Hematopoietic multipotent progenitor cell treated with erythropoietin and hydrocortisone succinate and interleukin-3 and kit ligand, for 6 days (in vitro differentiated cells): ENCODE results near the gene NEXN.
"Not testable (repeated sequence)": the region's sequence is repeated elsewhere in the genome, so short reads cannot be mapped to it uniquely, and the experiment has no call there.

Experiments
- DNase-seq: peaks from one replicate; pipeline ENCODE4 v3.0.0-alpha.2; 2015

The NEXN gene

DNA sequence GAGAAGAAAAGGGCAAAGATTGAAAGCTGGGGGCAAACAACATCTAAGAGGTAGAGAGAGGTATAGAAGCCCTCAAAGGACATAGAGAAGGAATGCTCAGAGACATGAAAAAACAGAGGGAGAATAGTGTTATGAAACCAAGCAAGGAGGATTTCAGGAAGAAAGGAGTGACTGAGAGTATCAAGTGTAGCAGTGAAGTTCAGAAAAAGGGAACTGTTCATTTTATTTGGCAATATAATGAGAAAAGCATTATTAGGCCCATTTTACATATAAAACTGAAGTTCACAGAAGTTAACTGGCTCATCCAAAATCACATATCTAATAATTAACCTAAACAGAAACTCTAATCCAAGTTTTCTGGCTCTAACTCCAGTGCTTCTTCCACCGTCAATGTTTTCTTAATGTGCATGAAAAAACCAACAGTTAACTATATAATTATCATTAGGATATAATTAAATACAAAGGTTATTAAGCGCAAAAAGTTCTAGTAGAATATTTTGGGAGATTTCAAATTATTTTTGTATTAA, 17.7 kb downstream of the NEXN start:
- no peak for DNase-seq

DNA sequence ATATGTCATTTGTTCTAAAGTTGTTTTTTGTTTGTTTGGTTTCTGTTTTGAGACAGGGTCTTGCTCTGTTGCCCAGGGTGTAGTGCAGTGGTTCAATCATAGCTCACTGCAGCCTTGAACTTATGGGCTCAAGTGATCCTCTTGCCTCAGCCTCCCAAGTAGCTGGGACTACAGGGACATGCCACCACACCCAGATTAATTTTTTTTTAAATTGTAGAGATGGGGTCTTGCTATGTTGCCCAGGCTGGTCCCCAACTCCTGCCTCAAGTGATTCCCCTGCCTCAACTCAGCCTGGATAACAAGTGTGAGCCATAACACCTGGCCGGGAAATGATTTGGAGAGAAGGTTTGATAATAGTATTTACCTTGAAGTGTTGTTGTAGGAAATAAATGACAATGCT, 18.2 kb downstream of the NEXN start:
- DNase-seq, result no peak

DNA sequence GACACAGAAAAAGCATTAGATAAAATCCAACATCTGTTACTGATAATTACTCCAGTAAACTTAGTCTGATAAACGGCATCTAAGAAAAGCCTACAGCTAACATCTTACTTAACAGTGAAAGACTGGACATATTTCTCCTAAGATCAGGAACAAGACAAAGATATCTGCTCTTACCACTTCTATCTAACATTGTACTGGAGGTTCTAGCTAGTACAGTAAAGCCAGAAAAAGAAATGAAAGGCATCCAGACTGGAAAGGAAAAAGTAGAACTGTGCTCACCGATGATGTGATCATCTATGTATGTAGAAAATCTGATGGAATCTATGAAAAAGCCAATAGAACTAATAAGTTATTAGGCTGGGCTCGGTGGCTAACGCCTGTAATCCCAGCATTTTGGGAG, 21.7 kb downstream of the NEXN start:
- no peak for DNase-seq

DNA sequence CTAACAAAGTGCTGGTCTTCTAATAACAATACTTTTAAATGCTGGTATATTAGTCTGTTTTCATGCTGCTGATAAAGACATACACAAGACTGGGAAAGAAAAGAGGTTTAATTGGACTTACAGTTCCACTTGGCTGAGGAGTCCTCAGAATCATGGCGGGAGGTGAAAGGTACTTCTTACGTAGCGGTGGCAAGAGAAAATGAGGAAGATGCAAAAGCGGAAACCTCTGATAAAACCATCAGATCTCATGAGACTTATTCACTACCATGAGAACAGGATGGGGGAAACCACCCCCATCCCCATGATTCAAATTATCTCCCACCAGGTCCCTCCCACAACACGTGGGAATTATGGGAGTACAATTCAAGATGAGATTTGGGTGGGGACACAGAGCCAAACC, 30.5 kb downstream of the NEXN start:
- DNase-seq, result not testable (repeated sequence)

DNA sequence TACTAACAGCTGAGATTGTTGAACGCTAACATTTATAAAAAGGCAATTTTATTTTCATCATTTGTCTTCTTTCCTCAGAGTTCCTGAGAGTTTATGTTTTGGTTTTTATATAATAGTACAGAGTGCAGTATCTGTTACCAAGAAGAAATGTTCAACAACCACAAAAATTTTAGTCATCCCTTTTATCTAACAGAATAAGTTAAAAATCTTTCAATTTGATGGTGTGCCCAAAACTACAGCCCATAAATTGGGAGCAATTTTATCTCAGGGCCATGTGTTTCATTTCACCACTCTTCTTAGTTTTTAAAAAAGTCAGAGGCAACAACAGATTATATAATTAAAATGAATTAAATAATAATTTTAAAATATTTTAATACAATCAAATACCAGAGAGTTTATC, 37.1 kb downstream of the NEXN start:
- no peak for DNase-seq

DNA sequence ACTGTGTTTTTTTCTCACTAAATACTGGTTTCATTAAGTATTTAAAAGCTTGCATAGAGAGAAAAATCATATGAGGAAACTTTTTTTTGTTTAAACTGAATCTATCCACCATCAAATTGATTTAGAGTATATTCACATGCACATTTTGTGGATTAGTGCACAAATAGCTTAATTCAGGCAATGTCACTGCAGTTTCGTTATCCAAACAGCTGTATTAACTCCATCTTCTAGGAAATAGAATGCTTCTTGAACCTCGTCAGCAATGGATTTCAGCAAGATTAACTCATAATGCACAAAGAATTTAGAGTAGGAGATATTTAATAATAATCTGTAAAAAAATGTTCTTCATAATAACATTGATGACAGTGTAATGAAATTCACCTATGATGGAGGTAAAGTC, 37.5 kb downstream of the NEXN start:
- DNase-seq, result no peak

DNA sequence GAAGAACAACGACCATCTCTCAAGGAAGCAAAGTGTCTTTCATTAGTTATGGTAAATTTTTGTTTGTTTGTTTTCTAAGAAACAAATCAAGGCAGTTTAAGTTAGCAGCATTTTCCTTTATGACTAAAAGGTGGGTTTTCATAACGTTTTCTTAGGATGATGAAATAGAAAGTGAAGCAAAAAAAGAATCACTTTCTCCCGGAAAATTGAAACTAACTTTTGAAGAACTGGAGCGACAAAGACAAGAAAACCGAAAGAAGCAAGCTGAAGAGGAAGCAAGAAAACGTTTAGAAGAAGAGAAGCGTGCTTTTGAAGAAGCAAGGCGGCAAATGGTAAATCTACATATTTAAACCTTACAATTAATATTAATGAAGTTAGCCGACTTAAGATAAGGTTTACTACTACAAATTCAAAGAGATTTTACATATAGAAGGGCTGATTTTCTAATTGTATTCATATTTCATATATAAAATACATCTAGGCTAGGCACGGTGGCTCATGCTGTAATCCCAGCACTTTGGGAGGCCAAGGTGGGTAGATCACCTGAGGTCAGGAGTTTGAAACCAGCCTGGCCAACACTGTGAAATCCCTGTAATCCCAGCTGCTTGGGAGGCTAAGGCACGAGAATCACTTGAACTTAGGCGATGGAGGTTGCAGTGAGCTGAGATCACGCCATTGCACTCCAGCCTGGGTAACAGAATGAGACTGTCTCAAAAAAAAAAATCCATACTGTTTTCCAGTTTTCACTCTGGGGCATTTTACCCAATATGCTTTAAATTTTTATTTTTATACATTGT, 38.3 kb downstream of the NEXN start:
- DNase-seq, result no peak

DNA sequence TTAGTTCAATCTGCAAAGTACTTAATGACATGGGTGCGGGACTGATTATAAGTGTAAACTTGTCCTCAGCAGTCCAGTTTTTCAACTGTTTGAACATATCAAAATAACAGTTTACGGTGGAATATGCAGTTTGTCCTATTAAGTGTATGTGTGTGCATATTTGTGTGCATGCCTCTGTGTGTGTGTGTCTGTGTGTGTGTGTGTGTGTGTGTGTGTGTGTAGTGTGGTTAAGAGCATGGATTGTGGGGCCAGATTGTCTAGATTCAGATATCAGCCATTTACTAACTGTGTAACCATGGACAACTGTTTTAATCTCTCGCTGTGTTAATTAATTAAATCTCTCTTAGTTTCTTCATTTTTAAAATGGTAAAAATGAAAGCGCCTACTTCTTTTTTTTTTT, 39.0 kb downstream of the NEXN start:
- no peak for DNase-seq

DNA sequence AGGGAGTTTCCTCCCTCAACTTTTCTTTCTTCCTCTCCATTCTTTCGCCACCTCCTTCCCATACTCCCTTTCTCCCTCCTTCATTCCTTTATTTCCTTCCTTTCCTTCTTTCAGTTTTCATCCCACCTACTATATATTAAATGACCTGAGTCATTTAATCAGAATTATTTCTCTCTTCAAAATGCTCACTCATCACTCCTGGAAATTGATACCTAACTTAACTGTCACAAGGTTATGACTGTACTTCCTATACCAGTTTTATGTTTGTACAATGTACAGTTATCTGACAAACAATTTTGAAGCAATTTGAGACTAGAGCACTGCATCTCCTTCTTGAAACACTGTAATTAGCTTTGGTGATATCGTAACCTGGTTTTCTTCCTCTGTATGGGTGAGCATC, 41.4 kb downstream of the NEXN start:
- no peak for DNase-seq

DNA sequence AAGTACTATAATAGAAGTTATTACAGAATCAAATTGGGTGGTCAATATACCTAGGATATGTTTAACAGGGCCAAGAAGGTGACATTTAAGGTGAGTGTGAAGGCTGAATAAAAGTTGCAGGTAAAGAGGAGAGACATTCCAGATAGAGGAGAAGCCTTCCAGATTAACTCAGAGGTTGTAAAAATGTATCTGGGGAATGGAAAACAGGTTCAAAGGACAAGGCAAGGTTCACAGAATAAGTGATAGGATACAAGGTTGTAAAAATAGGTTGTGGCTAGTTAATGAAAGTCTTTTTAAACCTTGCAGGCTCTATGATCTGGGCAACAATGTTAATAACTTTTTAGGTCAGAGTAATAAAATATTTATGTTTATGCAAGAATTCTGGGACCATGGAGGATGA, 50.2 kb downstream of the NEXN start:
- no peak for DNase-seq

DNA sequence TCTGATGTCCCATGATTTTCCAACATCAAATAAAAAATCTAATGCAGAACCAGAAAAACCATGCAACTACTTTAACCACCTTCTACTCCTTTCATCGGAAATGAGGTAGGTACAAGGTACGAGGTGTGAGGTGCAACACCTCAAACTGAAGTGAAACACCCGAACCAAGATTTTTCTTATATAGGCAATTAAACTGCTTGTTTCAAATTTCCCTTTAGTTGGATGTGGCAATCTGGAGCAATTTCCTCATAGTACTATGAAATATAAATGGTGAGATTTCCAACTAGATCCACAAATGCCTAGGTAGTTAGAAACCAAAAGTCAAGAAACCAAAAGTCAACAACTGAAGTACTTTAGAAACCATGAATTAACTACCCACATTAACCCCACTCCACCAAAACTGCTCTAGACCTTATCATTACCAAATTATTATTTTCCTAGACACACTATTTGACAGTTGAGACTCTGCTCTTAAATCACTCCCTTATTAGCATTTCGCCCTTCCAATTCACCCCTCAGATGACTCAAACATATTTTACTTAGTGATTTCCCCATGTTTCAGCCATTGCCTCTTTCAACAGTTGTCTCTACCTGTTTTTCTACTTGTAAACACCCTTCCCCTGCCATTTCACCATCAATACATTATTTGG, 52.6 kb downstream of the NEXN start:
- DNase-seq, result no peak

DNA sequence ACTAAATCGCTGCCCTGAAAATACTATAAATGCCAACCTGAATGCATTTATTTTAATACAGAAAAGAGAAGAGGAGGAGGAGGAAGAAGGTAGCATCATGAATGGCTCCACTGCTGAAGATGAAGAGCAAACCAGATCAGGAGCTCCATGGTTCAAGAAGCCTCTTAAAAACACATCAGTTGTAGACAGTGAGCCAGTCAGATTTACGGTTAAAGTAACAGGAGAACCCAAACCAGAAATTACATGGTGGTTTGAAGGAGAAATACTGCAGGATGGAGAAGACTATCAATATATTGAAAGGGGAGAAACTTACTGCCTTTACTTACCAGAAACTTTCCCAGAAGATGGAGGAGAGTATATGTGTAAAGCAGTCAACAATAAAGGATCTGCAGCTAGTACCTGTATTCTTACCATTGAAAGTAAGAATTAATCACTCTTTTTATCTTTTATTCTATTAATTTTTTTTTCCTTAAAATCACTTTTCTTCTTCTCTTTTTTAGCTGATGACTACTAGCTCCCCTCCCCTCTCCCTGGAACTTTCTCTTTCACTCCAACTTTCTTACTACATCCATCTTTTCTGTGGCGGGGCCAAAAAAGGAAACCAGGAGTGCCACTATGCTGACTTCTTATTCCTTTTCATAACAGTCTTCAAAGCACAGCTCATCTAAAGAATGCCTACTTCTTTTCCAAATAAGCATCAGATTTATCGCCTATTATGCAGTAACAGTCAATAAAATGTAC, 54.1 kb downstream of the NEXN start:
- no peak for DNase-seq

DNA sequence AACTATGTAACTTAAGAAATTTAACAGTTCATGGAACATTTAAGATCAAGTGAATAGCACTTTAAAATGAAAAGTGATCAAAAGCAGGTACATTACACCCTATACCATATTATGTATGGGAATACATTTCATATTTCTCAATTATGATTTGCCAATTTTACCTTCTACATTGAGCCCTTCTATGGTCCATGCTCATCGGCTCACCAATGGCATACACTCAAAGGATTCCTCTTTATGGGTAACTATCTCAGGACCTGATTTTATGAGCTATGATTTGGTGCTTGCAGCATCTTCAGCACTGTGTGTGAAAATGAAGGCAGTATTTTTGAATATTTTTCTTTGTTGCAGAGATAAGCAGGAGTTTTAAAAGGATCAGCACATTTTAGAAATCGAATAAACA, 56.9 kb downstream of the NEXN start:
- DNase-seq, result no peak

DNA sequence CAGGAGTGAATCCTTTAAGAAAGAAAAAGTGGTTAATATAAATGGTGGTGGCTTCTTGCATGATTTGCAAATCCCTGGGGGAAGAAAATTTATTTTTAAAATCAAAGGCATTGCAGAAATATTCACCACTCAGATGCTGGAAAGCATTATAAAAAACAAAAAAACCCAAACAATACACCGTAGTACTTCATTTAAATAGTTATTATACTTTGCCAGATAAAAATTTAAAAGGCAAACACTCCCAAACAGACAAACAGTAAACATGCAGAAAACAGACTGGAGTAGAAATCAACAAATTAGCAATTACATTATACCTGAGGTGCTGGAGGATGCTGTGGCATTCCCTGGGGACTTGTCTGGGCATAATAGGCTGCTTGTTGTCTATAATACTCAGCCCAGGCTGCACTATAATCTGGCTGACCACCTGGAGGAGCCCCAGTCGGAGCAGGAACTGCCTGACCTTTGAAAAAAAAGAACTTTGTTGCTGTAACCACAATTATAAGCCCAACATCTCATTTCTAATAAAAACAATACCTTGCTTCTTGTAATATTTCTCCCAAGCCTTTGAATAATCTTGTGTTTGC, 60.5 kb downstream of the NEXN start:
- DNase-seq, result peak; percentile 47

DNA sequence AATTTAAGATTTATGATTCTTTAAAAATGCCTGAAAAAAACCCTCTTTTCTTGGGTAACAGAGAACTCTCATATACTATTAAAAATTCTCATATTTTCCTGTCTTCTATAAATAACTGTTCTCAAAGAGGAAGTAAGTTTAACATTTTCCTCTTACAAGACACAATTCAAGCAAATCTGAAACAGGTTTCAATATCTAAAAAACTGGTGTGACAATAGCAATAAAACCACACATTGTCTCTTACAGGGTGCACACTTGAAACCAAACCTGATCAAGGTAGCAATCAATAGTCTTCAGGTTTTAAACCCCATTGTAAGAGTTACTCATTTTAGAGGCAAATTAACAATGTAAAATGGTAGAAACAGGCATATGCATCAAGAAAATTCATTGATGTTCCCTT, 62.4 kb downstream of the NEXN start:
- DNase-seq, result no peak

DNA sequence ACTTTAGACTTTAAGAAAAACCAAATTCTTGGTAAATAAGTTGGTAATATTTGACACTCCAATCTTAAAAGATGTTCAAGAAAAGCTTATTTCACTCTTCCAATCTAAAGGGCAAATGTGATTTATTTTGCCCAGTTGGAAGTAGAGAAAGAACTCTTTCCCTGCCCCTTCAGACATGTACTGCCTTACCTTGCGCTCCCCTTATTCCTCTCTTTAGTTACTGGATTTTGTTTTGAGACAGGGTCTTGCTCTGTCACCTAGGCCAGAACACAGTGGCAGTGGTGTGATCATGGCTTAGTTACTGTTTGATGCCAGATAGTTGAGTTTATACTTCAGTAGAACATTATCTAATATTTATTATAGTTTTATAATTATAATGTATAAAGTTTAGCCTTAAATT, 62.9 kb downstream of the NEXN start:
- no peak for DNase-seq

DNA sequence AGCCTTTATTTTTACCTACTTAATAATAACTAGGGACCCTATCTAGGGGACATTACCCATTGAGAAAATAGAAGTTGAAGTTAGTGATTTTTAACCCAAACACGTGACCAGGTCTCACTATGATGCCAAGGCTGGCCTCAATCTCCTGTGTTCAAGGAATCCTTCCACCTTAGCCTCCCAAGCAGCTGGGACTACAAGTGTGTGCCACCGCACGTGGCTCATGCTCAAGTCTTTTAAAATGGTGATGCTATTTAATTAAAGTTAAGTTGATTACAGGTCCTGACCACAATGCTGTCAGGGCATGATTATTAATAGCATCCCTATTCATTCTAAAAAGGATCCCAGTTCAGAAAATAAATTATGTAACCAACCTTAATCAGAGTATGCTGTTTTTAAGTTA, 65.5 kb downstream of the NEXN start:
- no peak for DNase-seq

DNA sequence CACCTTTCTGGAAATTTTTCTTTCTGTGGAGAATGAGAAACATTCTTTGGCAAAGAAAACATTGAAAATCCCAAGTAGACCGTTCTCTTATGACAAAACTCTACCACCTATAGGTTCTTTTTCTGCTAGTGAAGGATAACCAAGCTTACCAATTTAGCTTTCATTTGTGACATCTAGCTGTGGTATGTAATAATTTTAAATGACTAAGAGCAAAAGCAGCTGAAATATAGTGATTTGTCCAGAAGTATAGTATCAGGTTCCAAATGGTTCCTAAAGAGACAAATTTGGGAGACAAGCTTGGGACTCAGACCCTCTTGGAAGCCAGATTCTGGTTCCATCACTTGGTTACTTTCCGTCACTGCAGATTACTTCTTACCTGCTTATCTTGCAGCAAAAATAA, 66.1 kb downstream of the NEXN start:
- DNase-seq, result no peak

DNA sequence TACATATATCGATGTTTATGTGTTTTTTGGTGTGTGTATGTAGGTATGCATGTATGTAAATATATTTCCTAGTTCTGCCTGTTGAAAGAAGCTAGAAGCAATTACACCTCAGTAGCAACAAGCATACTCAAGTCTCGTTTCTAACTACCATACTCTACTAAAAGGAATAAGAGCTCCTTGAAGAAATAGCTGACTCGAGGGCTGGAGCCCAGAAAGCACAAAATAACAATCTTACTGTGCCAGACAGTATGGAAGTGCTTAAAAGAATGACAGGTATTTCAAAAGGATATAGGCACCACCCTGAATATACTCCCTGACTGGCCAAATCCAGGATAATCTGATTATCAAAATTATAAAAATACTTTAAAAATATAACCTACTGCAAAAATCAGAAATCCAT, 67.3 kb downstream of the NEXN start:
- DNase-seq, result no peak

DNA sequence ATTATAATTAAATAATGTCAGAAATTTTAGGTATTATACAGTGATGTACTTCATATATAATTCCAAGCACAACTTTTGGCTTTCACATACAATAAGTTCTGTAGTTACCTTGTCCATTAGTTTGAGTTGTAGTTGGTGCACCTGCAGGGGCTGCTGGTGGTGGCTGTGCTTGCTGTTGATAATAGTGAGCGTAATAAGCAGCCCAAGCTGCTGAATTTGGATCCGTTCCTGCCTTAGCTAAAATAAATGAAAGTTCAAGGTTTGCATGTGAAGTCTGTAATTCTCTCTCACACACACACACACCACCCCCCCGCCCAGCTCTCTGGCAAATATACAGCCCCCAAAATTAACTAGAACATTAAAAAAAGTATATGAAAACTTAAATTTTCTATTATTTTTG, 68.0 kb downstream of the NEXN start:
- DNase-seq, result no peak

DNA sequence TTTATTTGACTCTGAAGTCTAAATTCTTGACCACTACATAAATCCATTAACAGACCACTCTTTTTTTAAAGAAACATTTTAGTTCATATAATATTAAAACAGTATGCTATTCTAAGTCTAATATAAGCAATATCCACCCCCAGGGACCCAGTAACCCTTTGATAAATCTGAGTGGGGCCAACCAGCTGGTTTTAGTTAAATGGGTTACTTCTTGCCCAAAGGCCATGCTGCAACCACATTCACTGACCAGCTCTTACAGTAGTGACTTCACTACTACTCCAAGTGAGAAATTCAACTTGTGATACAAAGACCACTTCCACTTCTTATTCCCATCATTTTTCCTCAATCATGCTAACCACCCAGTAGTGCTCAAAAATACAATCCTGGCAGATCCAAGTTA, 70.0 kb downstream of the NEXN start:
- DNase-seq, result no peak

DNA sequence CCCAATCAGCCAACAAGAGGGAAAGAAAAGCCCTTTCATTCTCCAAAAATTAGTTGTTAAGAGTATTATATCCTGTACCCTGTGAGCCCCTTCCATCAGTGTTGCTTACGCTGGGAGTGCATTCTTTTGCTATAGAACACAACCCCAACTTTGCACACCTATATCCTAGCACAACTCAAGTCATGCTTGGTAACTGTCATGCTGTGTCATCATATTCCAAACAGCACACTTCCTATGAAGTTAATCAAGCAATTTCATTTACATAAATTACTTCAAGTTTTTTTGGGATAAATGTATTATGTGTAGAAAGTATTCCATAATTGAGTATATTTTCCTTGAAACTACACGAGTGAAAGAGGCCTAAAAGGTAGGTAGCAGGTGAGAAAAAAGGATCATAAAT, 70.4 kb downstream of the NEXN start:
- DNase-seq, result no peak

DNA sequence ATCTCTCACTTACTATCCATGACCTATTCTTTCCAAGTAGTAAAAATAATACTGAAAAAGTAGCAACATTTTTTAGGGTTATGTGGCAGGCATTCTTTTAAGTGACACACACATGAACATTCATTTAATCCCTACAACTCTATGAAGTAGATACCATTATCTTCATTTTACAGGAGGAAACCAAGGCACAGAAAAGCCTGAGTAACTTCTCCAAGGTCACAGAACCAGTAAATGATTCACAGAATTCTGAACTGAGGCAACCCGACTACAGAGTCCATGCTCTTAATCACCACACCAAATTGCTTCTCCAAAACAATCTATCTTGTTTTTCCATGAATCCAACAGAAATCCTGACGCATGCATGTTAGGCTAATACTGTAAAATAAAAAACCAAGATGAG, 73.0 kb downstream of the NEXN start:
- no peak for DNase-seq

DNA sequence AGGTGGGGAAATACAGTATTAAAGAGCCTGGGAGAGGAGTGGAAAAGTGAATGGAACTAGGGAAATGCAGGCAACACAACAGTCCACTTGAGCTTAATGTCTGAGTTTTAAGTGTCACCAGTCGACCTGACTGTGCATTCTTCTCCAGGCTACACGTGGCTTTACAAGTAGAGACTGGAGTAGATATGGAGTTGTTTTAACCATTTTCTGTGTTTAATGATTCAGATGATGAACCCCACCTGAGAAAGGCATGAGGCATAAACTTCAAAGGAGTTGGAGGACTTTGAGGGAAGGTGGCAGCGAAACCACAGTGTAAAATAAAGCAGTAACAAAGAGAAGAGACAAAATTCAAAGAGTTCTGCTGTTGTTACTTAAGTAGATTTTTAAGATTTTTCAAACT, 77.9 kb downstream of the NEXN start:
- no peak for DNase-seq
